IPS-NIHi7 (cell line): ENCODE results near the gene NTN5.
"Not testable (repeated sequence)": the region's sequence is repeated elsewhere in the genome, so short reads cannot be mapped to it uniquely, and the experiment has no call there.

ENCODE experiments used
- DNase-seq: peaks from one replicate; pipeline ENCODE4 v3.0.0; 2012; ENCODE audit warnings: mixed read lengths; ENCODE audit errors: extremely low spot score

NTN5 gene

GRCh38 chr19:48696353-48697010 lies 23.7 kb upstream of the NTN5 start:
- DNase-seq: peak; percentile 59

GRCh38 chr19:48695743-48696352 lies 23.0 kb upstream of the NTN5 start, which contains the start of gene FUT2:
Gene FUT2, plus strand, starts transcription at chr19:48695971. Its CDS starts 6,986 bp downstream, at chr19:48702957.
- peak; percentile 86 for DNase-seq

- not testable (repeated sequence) for DNase-seq
Observed at GRCh38 chr19:48693629-48694028, 20.8 kb upstream of the NTN5 start.

- DNase-seq: no peak
Observed at GRCh38 chr19:48689449-48689848, 16.6 kb upstream of the NTN5 start.

GRCh38 chr19:48687776-48688175 lies 15.0 kb upstream of the NTN5 start:
- no peak for DNase-seq

GRCh38 chr19:48686637-48687036 lies 13.8 kb upstream of the NTN5 start:
- not testable (repeated sequence) for DNase-seq

GRCh38 chr19:48686088-48686487 lies 13.3 kb upstream of the NTN5 start:
- no peak for DNase-seq

- DNase-seq: no peak
Observed at GRCh38 chr19:48685583-48685982, 12.8 kb upstream of the NTN5 start.

GRCh38 chr19:48683349-48683748 lies 10.5 kb upstream of the NTN5 start:
- no peak for DNase-seq

GRCh38 chr19:48681127-48681470 lies 8.3 kb upstream of the NTN5 start:
- DNase-seq: no peak

- DNase-seq: no peak
Observed at GRCh38 chr19:48680436-48681126, 7.8 kb upstream of the NTN5 start.

- DNase-seq: not testable (repeated sequence)
Observed at GRCh38 chr19:48680006-48680405, 7.2 kb upstream of the NTN5 start.

GRCh38 chr19:48678201-48678600 lies 5.4 kb upstream of the NTN5 start:
- peak; percentile 5 for DNase-seq

- no peak for DNase-seq
Observed at GRCh38 chr19:48676887-48677286, 4.1 kb upstream of the NTN5 start.

- peak; percentile 4 for DNase-seq
Observed at GRCh38 chr19:48676487-48676886, 3.7 kb upstream of the NTN5 start.

- peak; percentile 97 for DNase-seq
Observed at GRCh38 chr19:48674921-48675824, 2.4 kb upstream of the NTN5 start.

GRCh38 chr19:48674216-48674809 lies 1.5 kb upstream of the NTN5 start:
- DNase-seq: peak; percentile 59

GRCh38 chr19:48673436-48674100 lies 751 bp upstream of the NTN5 start:
- DNase-seq: no peak

GRCh38 chr19:48671446-48671995 lies 1.3 kb downstream of the NTN5 start:
- DNase-seq: no peak

GRCh38 chr19:48670699-48671445 lies 1.9 kb downstream of the NTN5 start:
- no peak for DNase-seq
